ENCODE data around the gene YJU2.
"Not testable (repeated sequence)": the region's sequence is repeated elsewhere in the genome, so short reads cannot be mapped to it uniquely, and the experiment has no call there.

The YJU2 gene

DNA sequence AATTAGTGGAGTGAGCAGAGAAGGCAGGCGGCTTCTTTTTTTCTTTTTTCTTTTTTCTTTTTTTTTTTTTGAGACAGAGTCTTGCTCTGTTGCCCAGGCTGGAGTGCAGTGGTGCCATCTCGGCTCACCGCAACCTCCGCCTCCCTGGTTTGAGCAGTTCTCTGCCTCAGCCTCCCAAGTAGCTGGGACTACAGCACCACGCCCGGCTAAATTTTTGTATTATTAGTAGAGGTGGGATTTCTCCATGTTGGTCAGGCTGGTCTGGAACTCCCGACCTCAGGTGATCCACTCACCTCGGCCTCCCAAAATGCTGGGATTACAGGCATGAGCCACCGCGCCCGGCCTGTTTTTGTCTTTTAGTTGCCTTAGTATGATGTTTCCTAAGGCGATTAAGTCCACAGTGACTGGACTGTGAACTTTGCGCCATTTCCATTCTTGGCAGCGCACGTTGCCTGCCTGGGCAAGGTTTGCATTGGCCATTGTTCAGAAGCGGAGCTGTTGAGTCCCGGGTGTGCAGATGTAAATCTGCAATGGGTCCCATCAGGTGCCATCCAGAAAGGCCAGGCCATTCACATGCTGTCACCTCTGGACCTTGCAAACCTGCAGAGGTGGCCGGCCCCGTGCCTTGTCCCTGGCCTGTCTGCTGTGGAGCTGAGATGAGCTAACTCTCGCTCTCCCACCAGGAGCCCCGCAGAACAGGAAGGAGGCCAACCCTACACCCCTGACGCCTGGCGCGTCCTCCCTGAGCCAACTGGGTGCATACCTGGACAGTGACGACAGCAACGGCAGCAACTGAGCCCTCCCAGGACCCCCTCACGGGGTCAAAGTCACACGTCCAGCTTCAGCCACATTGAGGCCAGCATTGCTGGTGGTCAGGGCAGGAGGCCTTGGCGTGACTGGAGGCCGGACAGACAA, 21.3 kb downstream of the YJU2 start:
- no peak for DNase-seq (ENCODE audit: low spot score)

DNA sequence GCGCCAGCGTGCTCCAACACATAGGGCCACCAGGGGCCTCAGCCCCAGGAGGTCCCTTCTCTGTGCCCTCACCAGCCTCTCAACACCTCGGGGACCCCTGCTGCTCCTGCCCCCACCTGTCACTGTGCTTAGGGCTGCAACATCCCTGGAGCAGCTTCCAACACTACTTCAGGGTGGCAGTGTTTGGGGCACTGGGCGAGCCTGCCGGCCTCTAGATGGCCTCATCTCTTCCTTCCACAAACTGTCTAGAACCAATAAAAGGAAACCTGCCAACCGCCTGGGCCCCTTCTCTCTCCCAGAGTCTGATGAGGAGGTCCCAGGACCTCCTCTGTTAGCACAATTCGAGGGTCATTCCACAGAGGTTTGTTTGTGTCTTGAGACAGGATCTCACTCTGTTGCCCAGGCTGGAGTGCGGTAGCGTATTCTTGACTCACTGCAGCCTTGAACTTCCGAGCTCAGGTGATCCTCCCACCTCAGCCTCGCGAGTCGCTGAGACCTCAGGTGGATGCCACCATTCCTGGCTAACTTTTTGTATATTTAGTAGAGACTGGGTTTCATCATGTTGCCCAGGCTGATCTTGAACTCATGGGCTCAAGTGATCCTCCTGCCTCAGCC, 22.0 kb downstream of the YJU2 start:
- DNase-seq (ENCODE audit: low spot score): no peak

DNA sequence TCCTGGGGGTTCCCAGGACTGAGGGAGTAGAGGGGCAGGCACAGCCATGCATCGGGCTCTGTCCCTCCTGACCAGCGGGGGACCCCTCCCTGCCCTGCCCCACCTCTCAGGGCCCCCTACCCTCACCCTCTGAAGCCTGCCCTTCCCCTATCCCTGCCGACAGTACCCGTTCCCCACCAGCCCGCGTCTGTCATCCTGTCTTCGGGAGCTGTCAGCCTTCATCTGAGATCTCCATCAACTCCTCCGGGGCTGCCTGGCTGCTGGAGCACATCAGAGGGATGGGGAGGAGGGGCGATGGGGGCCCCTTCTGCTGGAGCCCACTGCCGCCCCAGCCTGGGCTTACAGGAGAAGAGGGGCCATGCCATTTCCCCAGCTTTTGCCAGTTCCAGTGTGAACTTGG, 26.0 kb downstream of the YJU2 start:
- DNase-seq (ENCODE audit: low spot score): no peak

DNA sequence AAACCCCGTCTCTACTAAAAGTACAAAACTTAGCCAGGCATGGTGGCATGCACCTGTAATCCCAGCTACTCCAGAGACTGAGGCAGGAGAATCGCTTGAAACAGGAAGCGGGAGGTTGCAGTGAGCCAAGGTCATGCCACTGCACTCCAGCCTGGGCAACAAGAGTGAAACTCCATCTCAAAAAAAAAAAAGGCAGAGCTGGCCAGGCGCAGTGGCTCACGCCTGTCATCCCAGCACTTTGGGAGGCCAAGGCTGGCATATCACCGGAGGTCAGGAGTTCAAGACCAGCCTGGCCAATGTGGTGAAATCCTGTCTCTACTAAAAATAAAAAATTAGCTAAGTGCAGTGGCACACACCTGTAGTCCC, 27.4 kb downstream of the YJU2 start:
- DNase-seq (ENCODE audit: low spot score): not testable (repeated sequence)

DNA sequence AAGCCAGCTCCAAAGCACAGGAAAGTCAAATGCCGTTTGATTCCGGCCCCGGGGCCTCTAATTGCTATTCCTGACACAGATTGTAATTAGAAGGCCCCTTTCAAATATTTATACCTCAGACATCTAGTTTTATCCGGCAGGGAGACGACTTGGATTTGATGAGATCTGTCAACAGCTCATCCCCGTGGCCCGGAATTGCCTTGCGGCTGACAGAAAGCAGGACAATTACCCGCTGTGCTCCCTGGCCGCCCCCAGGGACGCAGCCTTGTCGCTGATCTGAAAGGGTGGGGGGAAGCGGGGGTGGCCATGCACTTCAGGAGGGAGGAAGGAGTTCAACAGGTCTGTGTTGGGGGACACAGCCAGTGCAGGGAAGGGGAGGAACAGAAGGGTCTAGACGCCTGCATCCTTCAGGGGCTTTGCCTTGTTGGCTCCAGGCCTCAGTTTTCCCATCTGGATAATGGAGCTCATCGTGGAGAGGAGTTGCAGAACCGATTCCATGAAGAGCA, 30.4 kb downstream of the YJU2 start:
- DNase-seq (ENCODE audit: low spot score): no peak

DNA sequence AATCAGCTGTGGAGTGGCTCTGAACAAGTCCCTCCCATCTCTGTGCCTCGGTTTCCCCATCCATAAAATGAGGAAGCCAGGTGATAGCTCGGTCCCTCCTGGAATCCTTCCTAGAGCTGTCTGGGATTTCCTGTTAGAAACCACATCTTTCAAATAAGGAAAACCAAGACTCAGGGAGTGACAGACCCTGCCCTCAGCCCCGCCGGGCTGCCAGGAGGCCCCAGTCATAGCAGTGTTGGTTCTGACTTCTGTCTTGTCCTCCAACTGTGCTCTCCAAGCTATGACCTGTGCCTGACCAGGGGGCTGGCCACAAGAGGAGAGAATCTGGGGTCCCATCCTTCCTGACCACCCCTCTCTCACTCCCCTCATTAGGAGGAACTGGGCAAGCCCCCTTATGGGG, 31.1 kb downstream of the YJU2 start:
- DNase-seq (ENCODE audit: low spot score): no peak

DNA sequence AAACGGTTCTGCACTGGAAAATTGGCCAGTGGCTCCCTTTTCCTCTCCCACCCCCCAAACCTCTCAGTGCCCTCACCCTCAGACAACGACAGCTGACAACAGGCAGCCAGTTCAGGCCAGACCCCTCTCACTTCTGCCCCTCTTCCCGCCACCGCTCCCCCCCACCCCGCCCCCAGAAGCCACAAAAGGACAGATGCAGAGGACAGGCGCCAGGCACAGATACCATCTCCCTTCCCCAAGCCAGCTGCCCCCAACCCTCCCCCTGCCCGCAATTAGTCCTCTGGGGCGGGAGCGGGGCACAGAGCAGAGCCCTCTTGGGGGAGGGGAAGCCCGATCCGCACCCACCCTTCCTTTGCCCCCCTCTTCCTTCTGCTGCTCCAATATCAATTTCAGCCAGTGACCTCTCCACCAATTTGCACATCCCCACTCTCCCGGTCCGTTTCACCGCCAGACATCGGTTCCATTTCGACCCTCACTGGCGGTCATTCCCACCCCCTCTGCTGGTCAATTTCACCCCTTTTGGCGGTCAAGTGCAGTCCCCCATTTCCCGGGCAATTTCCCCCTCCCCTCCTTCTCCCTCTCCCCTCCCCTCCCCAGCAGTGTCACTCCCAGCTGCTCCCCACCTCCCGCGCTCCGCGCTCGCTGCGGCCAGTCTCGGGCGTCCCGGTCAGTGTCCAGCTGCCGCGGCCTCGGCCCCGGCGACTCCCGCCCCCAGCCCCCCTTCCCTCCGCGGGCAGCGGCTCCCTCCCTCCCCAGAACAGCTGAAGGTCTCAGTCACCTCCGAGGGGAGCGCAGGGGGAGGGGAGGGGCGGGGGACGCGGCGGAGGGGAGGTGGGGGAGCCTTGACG, 31.8 kb downstream of the YJU2 start, which contains the start of gene SHD:
SHD (plus strand) TSS at position 848 of the 848 bp plus-strand sequence. CDS start 798 bp downstream, outside the sequence.
- DNase-seq (ENCODE audit: low spot score): peak; percentile 77

DNA sequence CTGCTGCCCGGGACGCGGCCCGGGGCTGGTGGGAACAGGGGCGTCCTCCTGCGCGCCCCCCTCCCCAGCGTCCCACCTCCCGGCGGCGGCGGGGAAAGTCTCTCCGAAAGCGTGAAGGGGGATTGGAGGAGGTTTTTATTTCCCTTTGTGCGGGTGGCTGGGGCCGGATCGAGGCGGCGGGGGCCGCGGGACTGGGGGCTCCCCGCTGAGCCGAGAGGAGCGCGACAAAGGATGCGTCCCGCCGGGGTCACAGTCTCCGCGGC, 32.3 kb downstream of the YJU2 start:
- DNase-seq (ENCODE audit: low spot score): no peak

DNA sequence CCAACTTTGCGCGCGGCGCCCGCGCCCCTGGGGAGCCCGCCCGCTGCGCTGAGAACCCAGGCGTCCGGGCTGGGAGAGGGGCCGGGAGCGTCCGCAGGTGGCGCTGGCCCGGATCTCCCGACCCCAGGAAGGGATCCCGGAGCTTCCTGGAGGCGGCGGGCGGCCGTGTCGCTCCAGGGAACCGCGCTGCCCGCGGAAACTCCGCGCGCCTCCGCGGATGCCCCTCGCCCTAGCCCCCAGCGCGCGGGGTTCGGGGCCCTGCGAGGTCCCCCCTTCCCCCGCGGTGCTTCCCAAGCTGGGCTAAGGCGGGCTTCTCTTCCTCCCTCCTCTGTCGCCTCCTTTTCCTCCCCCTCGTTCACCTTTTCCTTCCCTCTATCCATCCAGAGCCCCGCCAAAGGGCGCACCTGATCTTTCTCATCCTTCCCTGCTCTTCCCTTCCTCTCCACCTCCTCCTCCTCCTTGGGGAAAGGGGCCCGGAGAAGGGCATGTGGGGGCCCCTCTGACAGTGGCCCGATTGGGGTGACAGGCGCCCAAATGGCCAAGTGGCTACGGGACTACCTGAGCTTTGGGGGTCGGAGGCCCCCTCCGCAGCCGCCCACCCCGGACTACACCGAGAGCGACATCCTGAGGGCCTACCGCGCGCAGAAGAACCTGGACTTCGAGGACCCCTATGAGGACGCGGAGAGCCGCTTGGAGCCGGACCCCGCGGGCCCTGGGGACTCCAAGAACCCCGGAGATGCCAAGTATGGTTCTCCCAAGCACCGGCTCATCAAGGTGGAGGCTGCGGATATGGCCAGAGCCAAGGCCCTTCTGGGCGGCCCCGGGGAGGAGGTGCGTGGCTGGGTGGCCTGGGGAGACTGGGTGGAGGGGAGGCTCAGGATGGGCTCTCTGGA, 32.9 kb downstream of the YJU2 start:
- DNase-seq (ENCODE audit: low spot score): no peak

DNA sequence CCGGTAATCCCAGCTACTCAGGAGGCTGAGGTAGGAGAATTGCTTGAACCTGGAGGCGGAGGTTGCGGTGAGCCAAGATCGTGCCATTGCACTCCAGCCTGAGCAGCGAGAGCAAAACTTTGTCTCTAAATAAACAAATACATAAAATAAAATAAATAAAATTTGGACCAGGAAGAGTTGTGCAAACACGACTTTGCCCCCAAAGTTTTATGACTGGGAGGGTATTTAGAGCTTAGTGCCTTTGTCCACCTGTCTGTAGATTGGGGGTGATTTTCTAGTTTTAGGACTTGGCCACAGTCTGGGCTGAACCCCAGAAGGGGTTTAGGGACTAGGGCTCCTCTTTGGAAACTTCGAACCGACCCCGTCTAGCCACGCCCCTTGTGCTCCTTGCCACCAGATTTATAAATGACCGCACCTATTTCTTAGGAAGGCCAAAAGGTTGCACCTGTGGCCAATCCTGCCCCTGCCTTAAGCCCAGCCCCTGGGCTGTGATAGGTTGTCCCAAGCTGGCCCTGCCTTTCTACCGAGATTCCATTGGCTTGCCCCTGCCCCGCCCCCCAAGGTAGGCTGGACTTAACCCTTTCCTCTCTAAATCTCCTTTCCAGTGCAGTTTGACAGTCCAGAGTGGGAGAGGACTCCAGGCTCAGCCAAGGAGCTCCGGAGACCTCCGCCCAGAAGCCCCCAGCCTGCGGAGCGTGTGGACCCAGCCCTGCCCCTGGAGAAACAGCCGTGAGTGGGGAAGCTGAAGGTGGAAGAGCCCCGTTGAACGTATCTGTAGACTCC, 37.5 kb downstream of the YJU2 start:
- no peak for DNase-seq (ENCODE audit: low spot score)

DNA sequence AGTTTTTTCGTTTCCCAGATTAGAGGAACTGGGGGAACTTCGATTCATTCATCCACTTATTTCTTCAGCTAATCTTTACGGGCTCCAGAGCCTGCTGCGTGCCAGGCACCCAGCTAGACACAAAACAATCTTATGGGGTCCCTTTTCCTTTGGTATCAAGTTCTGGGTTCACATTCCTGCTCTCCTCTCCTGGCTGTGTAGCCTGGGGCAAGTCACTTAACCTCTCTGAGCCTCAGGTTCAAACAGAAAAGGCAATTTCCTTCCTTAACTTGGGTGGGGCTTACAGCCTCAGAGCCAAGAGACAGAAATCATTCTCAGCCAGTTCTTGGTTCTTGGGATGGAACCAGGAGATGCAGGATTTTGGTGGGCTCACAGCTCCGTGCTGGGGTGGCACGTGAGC, 38.1 kb downstream of the YJU2 start:
- no peak for DNase-seq (ENCODE audit: low spot score)

DNA sequence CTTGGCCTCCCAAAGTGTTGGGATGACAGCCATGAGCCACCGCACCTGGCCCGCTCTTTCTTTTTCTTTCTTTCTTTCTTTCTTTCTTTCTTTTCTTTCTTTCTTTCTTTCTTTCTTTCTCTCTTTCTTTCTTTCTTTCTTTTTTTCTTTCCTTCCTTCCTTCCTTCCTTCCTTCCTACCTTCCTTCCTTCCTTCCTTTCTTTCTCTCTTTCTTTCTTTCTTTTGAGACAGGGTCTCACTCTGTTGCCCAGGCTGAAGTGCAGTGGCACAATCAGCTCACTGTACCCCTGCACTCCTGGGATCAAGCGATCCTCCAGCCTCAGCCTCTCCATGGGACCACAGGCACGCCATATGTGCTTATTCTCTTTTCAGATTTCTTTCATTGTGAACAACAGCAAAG, 39.3 kb downstream of the YJU2 start:
- not testable (repeated sequence) for DNase-seq (ENCODE audit: low spot score)

DNA sequence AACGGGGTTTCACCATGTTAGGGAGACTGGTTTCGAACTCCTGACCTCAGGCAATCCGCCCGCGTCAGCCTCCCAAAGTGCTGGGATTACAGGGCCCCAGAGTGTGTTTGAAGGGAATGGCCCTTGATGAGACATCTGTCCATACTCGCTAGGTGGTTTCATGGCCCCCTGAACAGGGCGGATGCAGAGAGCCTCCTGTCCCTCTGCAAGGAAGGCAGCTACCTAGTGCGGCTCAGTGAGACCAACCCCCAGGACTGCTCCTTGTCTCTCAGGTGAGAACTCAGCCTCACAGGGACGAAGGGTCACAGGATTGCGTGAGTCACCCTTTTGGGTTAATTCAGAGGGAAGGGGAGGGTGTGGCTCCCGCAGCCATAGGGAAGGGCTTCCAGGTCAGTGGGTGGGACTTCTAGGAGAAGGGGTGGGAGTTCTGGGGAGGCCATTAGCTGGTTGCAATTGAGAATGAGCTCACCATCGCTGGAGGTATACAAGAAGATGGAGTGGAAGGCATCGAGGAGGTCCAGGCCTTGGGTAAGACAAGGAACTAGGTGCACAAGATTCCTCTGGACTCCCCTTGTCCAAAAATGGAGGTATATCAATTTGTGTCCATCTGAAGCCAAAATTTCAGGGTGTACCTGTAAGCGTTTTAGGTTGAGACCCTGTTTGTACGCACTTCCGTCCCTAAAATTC, 41.4 kb downstream of the YJU2 start:
- no peak for DNase-seq (ENCODE audit: low spot score)

DNA sequence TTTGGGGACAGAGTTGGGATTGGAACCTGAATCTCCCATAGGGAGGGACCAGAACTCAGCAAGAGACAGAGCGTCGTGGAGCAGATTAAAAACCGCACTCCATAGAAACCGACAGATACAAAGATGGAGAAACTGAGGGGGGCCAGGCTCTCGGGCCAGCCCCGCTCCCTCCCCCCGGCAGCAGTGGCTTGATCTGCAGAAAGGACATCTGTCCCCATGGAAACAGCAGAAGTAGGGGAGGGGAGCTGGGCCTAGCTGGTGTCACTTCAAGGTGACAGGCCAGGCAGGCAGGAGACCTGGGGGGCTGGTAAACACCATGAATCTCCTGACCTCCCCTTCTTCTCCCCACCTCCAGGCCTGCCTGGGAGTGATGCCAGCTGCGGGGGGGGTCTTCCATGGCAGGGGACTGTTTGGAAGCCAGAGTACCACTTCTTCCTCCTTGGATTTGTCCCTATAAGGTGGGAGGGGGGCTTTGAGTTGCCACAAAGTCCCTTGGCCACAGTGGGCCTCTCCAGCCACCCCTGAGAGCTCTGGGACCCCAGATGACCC, 44.4 kb downstream of the YJU2 start:
- DNase-seq (ENCODE audit: low spot score): no peak

DNA sequence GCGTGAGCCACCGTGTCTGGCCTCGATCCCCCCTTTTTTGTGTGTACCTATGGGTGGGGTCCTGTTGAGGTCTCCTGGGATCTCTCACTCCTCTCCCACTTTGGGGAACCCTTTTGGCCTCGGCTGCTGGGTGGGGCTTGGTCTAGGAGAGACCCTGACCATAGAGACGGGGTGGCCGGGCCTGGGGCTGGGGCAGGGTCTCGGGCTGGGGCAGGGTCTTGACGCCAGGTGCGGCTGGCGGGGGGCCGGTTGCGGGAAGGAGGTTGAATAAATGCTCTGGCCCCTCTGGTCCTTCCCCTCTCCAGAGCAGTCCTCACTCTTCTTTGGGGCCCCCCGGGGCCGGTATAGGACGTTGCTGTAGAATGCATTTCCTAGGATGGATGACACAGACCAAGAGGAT, 45.6 kb downstream of the YJU2 start:
- no peak for DNase-seq (ENCODE audit: low spot score)

DNA sequence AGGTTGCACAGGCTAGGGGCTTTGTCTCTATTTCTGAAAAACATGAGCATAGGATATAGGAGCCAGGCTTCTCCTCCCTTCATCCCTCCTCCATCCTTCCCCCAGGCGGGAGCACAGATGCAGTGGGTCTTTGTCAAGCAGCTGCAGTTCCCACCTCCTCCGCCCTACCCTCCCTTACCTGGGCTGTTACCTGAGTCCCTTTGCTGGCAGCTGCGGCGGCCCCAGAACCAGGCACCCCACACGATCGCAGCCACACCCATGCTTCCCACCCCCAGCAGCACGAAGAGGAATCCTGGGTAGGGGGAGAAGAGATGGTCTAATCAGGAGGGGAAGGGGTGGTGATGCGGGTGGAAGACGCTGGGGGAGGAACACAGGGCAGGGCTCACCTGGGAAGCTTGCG, 47.5 kb downstream of the YJU2 start:
- DNase-seq (ENCODE audit: low spot score): no peak

DNA sequence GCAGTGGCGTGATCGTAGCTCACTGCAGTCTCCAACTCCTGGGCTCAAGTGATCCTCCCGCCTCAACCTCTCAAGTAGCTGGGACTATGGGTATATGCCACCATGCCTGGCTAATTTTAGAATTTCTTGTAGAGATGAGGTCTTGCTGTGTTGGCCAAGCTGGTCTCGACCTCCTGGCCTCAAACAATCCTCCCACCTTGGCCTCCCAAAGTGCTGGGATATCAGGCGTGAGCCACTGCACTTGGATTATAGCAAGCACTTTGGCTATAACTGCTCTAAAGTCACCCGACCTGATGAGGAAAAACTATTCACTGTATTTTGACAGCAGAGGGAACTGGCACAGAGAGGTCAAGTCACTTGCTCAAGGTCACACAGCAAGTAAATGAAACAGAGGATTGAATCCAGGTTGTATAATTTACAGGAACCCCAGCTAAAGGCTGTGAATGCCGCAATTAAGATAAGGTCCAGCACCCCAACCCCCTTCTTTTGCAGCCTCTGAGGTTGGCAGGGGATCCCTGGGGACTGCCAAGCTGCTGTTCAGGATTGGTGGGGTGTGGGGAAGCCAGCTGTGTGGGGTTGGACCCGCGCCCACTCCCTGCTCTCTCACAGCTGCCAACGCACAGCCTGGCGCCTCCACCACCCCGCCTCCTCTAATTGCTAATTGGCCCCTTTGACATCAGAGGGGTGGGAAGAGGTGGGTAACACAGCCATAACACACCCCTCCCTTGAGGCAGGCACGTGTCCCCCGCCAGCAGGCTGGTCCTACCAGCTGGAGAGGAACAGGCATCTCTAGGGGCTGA, 49.3 kb downstream of the YJU2 start:
- DNase-seq (ENCODE audit: low spot score): no peak

DNA sequence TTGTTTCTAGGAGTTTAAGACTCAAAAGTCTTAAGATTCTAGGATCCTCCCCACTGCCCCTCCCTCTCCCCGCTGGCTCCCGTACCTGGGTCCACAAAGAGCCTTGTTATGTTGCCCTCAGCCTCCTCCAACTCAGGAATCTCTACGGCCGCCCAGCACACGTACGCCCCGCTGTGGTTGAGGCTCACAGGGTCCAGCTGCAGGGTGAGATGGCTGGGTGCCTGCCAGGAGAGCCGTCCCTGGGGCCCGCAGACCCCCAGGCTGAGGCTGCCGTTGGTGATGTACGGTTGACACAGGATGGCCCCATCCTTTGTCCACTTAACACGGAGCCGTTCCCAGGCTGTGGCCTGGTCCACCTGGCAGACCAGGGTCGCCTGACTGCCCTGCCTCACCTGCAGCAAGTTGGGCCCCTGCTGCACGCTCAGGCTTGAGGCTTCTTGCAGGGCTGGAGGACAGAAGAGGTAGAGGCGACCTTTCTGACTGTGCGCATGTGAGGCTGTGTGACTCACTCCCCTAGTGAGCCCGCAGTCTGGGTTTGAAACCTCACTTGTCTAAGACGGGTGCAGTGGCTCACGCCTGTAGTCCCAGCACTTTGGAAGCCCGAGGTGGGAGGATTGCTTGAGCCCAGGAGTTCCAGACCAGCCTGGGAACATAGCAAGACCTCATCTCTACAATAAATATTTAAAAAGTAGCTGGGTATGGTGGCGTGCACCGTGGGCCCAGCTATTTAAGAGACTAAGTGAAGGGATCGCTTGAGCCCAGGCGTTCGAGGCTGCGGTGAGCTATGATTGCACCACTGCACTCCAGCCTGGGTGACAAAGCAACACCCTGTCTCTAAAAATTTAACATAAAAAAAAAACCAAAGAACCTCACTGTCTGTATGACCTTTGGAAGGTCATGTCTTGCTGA, 51.3 kb downstream of the YJU2 start:
- DNase-seq (ENCODE audit: low spot score): no peak

Measured in left forelimb (tissue), 1 donor.